Neural cell (in vitro differentiated cells): ENCODE data around the gene AGBL5. TPM values are rescaled to one million over a fixed set of nuclear protein-coding genes. Genes with fewer than 3 reads are reported as not detected.

Source experiments
- H2AFZ ChIP-seq: fragments of 200-600, 300-800 bp; sonication (generic), shearing (Covaris generic); 2 replicates; pipeline ENCODE4 v1.6.0; 2014; ENCODE audit warnings: low read depth, mild to moderate bottlenecking, antibody characterized with exemption, low read length, moderate library complexity
- H3F3A ChIP-seq: fragments of 200-600 bp; shearing (Covaris generic); 2 replicates; pipeline ENCODE4 v1.6.1; 2016; ENCODE audit warnings: mild to moderate bottlenecking, moderate library complexity, mixed read lengths, antibody characterized with exemption, low read length; ENCODE audit not compliant: insufficient read depth, poor library complexity, severe bottlenecking
- H3K27ac ChIP-seq: fragments of 200-600, 300-800 bp; sonication (generic), shearing (Covaris generic); 2 replicates; pipeline ENCODE4 v1.5.1; 2014; ENCODE audit warnings: mild to moderate bottlenecking, low read length, moderate library complexity
- H3K27me3 ChIP-seq: fragments of 300-800, 200-600 bp; sonication (generic), shearing (Covaris generic); 2 replicates; pipeline ENCODE4 v1.6.0; 2014; ENCODE audit warnings: mild to moderate bottlenecking, low read depth, low read length, moderate library complexity; ENCODE audit not compliant: insufficient read depth
- H3K36me3 ChIP-seq: fragments of 300-800, 200-600 bp; sonication (generic), shearing (Covaris generic); 2 replicates; pipeline ENCODE4 v1.5.1; 2014; ENCODE audit warnings: mild to moderate bottlenecking, antibody characterized with exemption, low read length, moderate library complexity; ENCODE audit not compliant: insufficient read depth
- H3K4me2 ChIP-seq: fragments of 300-800, 200-600 bp; sonication (generic), shearing (Covaris generic); 2 replicates; pipeline ENCODE4 v1.6.0; 2014; ENCODE audit warnings: mild to moderate bottlenecking, low read length
- H3K4me3 ChIP-seq: fragments of 300-800, 200-600 bp; sonication (generic), shearing (Covaris generic); 2 replicates; pipeline ENCODE4 v1.5.1; 2014; ENCODE audit warnings: mild to moderate bottlenecking, low read length, moderate library complexity
- H3K79me2 ChIP-seq: fragments of 200-600 bp; shearing (Covaris generic); replicated peaks from 2 replicates; pipeline ENCODE4 v1.6.0; 2014; ENCODE audit warnings: mild to moderate bottlenecking, low read length, moderate library complexity; ENCODE audit not compliant: insufficient read depth
- H3K9ac ChIP-seq: fragments of 300-800, 200-600 bp; sonication (generic), shearing (Covaris generic); 2 replicates; pipeline ENCODE4 v1.6.1; 2016; ENCODE audit warnings: mild to moderate bottlenecking, low read length, mixed read lengths
- H3K9me2 ChIP-seq: fragments of 200-600 bp; shearing (Covaris generic); 2 replicates; pipeline ENCODE4 v1.6.1; 2016; ENCODE audit warnings: mild to moderate bottlenecking, low read length, mixed read lengths; ENCODE audit not compliant: insufficient read depth
- H3K9me3 ChIP-seq: fragments of 200-600, 300-800 bp; sonication (generic), shearing (Covaris generic); 2 replicates; pipeline ENCODE4 v1.6.1; 2016; ENCODE audit warnings: mild to moderate bottlenecking, mixed run types, low read length, moderate library complexity, mixed read lengths
- H4K20me1 ChIP-seq: fragments of 200-600 bp; shearing (Covaris generic); 2 replicates; pipeline ENCODE4 v1.6.1; 2016; ENCODE audit warnings: mild to moderate bottlenecking, mixed run types; ENCODE audit not compliant: insufficient read depth
- CTCF ChIP-seq: fragments of 450-650 bp; IDR thresholded peaks from 2 replicates; pipeline ENCODE4 v1.5.1; 2014; ENCODE audit warnings: antibody characterized with exemption, mild to moderate bottlenecking, moderate library complexity; ENCODE audit not compliant: poor library complexity, severe bottlenecking
- EP300 ChIP-seq: fragments of 450-650 bp; conservative IDR thresholded peaks from 2 replicates; pipeline ENCODE4 v1.6.1; 2014; ENCODE audit warnings: antibody characterized with exemption, mild to moderate bottlenecking, moderate library complexity; ENCODE audit not compliant: poor library complexity, severe bottlenecking
- EZH2 ChIP-seq: fragments of 200-600, 300-800 bp; shearing (Covaris generic), sonication (generic); IDR thresholded peaks from 2 replicates; pipeline ENCODE4 v1.6.1; 2014; ENCODE audit warnings: antibody characterized with exemption, low read length, borderline replicate concordance, mild to moderate bottlenecking; ENCODE audit not compliant: insufficient read depth, poor library complexity, severe bottlenecking
- MXI1 ChIP-seq: fragments of 450-650 bp; conservative IDR thresholded peaks from 2 replicates; pipeline ENCODE4 v1.6.1; 2014; ENCODE audit warnings: antibody characterized with exemption, mild to moderate bottlenecking; ENCODE audit not compliant: poor library complexity, severe bottlenecking
- POLR2AphosphoS5 ChIP-seq: IDR thresholded peaks from 2 replicates; pipeline ENCODE4 v1.6.1; 2012
- RAD21 ChIP-seq: fragments of 450-650 bp; conservative IDR thresholded peaks from 2 replicates; pipeline ENCODE4 v1.6.1; 2014; ENCODE audit warnings: antibody characterized with exemption, mild to moderate bottlenecking, moderate library complexity
- REST ChIP-seq: IDR thresholded peaks from 2 replicates; pipeline ENCODE4 v1.6.1; 2012; ENCODE audit warnings: borderline replicate concordance
- SMC3 ChIP-seq: fragments of 450-650 bp; conservative IDR thresholded peaks from 2 replicates; pipeline ENCODE4 v1.6.1; 2014; ENCODE audit warnings: antibody characterized with exemption, mild to moderate bottlenecking, moderate library complexity; ENCODE audit not compliant: poor library complexity
- TAF1 ChIP-seq: IDR thresholded peaks from 2 replicates; pipeline ENCODE4 v1.6.1; 2012; ENCODE audit warnings: low read depth
- polyA plus RNA-seq: library from polyadenylated mRNA; depleted of rRNA; stranded (reverse); fragments of >200 nt; gene quantifications from 2 replicates; pipeline ENCODE4 v1.2.3, GENCODE V29; 2014

Gene AGBL5
- polyA plus RNA-seq, 1 donor from 2014 or later, result 34.3 TPM

GRCh38 chr2:27049422-27050280 lies 1.8 kb upstream of the AGBL5 start:
- Histone ChIP-seq H3K27me3 (no peaks in the 10 kb centered on the region), H3K36me3 (no peaks in the 10 kb centered on the region), H3K4me2 (peak overlapping the region; percentile 43), H4K20me1 (no peaks in the 10 kb centered on the region), H2AFZ (peak overlapping the region; percentile 75), H3K9me3 (no peaks in the 10 kb centered on the region), H3K9me2 (no peaks in the 10 kb centered on the region), H3F3A (peaks cover 6% of the 10 kb centered on the region), H3K4me3 (peak overlapping the region; percentile 89), H3K27ac (peak overlapping the region; percentile 90), H3K79me2 (peaks cover 7% of the 10 kb centered on the region), H3K9ac (peak overlapping the region; percentile 92)
- TF ChIP-seq EZH2 (no peak), TAF1 (no peak), MXI1 (peak; percentile 64), SMC3 (no peak), RAD21 (no peak), EP300 (no peak), REST (no peak), POLR2AphosphoS5 (no peak)

GRCh38 chr2:27050281-27050995 lies 1.0 kb upstream of the AGBL5 start:
- Histone ChIP-seq H4K20me1 (no peaks in the 10 kb centered on the region), H3K4me3 (peak overlapping the region; percentile 89), H3K27me3 (no peaks in the 10 kb centered on the region), H3K79me2 (peaks cover 7% of the 10 kb centered on the region), H3K9me3 (no peaks in the 10 kb centered on the region), H3K9ac (peak overlapping the region; percentile 92), H2AFZ (peak overlapping the region; percentile 75), H3F3A (peaks cover 6% of the 10 kb centered on the region), H3K27ac (peak overlapping the region; percentile 90), H3K36me3 (no peaks in the 10 kb centered on the region), H3K9me2 (no peaks in the 10 kb centered on the region), H3K4me2 (peak overlapping the region; percentile 44)
- TF ChIP-seq EZH2 (no peak), POLR2AphosphoS5 (peak; percentile 48), TAF1 (no peak), SMC3 (peak; percentile 59), CTCF (peak; percentile 67), RAD21 (peak; percentile 8), REST (no peak)
